Kidney glomerular epithelial cell (primary cell): ENCODE results near the gene DDAH1.

Source experiments
- DNase-seq: peaks from one replicate; lab custom pipeline; 2025; lab: John Stamatoyannopoulos, UW

The DDAH1 gene

GRCh38 chr1:85274969-85275453, 189.9 kb downstream of the DDAH1 start:
- DNase-seq, result peak; percentile 60

- DNase-seq, result no peak
Observed at GRCh38 chr1:85273397-85273796, 191.6 kb downstream of the DDAH1 start.

GRCh38 chr1:85268801-85269585, 196.0 kb downstream of the DDAH1 start:
- DNase-seq, result no peak
